HepG2 (cell line): ENCODE measurements around the gene IRF7. TPM values are rescaled to one million over a fixed set of nuclear protein-coding genes. Genes with fewer than 3 reads are reported as not detected.

Experiments used
- ARNT2 ChIP-seq: sonication (generic); formaldehyde crosslinking; IDR thresholded peaks from 2 replicates; pipeline ENCODE4 v1.8.0; 2022; ENCODE audit warnings: mild to moderate bottlenecking, low read depth, missing genetic modification reagents, moderate library complexity
- CREM ChIP-seq, 2 experiments: sonication (generic) in 1 of 2; formaldehyde crosslinking in 1 of 2; IDR thresholded peaks; 2 replicates each; pipeline versions ENCODE4 v1.4.0 to v1.6.1; 2016 to 2020; ENCODE audit warnings: antibody characterized with exemption in 1 of 2, mild to moderate bottlenecking in 1 of 2, missing genetic modification reagents in 1 of 2
- MTA1 ChIP-seq: sonication (generic); formaldehyde crosslinking; IDR thresholded peaks from 2 replicates; pipeline ENCODE4 v1.4.0; 2020; ENCODE audit warnings: missing genetic modification reagents, mild to moderate bottlenecking, borderline replicate concordance
- PAF1 ChIP-seq: IDR thresholded peaks from 2 replicates; pipeline ENCODE4 v1.6.1; 2016; ENCODE audit warnings: missing genetic modification reagents, missing compliant biosample characterization
- PPARG ChIP-seq: conservative IDR thresholded peaks from 2 replicates; pipeline ENCODE4 v1.6.1; 2016; ENCODE audit warnings: missing biosample characterization, missing genetic modification reagents
- SYNCRIP ChIP-seq: fragments of 200-400 bp; formaldehyde crosslinking; IDR thresholded peaks from 2 replicates; pipeline ENCODE4 v1.6.1; 2018; ENCODE audit warnings: mild to moderate bottlenecking, low read depth, low read length; ENCODE audit not compliant: insufficient read depth
- TRAFD1 ChIP-seq: sonication (generic); formaldehyde crosslinking; IDR thresholded peaks from 2 replicates; pipeline ENCODE4 v1.5.1; 2020; ENCODE audit warnings: missing genetic modification reagents, mild to moderate bottlenecking, borderline replicate concordance
- ZFY ChIP-seq: sonication (generic); formaldehyde crosslinking; IDR thresholded peaks from 2 replicates; pipeline ENCODE4 v1.4.0; 2020; ENCODE audit warnings: missing genetic modification reagents
- ZNF124 ChIP-seq: sonication (generic); formaldehyde crosslinking; IDR thresholded peaks from 2 replicates; pipeline ENCODE4 v1.4.0; 2020; ENCODE audit warnings: missing genetic modification reagents
- ZNF781 ChIP-seq: sonication (generic); formaldehyde crosslinking; IDR thresholded peaks from 2 replicates; pipeline ENCODE4 v1.5.1; 2020; ENCODE audit warnings: borderline replicate concordance, mild to moderate bottlenecking, missing genetic modification reagents; ENCODE audit errors: not compliant biosample characterization
- polyA plus RNA-seq, 8 experiments: library from polyadenylated mRNA; depleted of rRNA in 3 of 8; stranded (reverse) in 7 of 8; unstranded in 1 of 8; fragments of >200 nt; fragmentation: Illumina TruSeq in 4 of 8; extraction: Trizol in 4 of 8; gene quantifications; 2 replicates each; pipeline versions ENCODE4 v1.2.1 to v1.2.3, GENCODE V29; 2011 to 2016; ENCODE audit warnings: low read depth in 4 of 8, missing spikeins in 1 of 8, mixed read lengths in 1 of 8; ENCODE audit not compliant: insufficient read depth in 1 of 8
- total RNA-seq, 5 experiments: library from RNA; depleted of rRNA; stranded (reverse); fragments of >200 nt; fragmentation: Illumina TruSeq; extraction: Trizol; gene quantifications; 2 replicates each; pipeline ENCODE4 v1.2.3, GENCODE V29; 2016; ENCODE audit warnings: low read depth in 1 of 5
- TF ChIP-seq, protein P1 (sequence below): sonication (generic); formaldehyde crosslinking; IDR thresholded peaks from one replicate; pipeline ENCODE4 v1.5.1; 2020; ENCODE audit warnings: mild to moderate bottlenecking, missing genetic modification reagents; ENCODE audit errors: not compliant biosample characterization
- TF ChIP-seq, protein P2 (sequence below): IDR thresholded peaks from 2 replicates; pipeline ENCODE4 v1.4.0; 2020; ENCODE audit warnings: mild to moderate bottlenecking, missing genetic modification reagents
- TF ChIP-seq, protein P3 (sequence below): sonication (generic); formaldehyde crosslinking; IDR thresholded peaks from 2 replicates; pipeline ENCODE4 v1.4.0; 2020; ENCODE audit warnings: missing genetic modification reagents

IRF7 gene
- total and polyA plus RNA-seq, 2 of the 13 experiments (the other 11 are each of a cell fraction or from before 2014, with no cell fraction given), result not detected

- TF ChIP-seq, protein P1, sequence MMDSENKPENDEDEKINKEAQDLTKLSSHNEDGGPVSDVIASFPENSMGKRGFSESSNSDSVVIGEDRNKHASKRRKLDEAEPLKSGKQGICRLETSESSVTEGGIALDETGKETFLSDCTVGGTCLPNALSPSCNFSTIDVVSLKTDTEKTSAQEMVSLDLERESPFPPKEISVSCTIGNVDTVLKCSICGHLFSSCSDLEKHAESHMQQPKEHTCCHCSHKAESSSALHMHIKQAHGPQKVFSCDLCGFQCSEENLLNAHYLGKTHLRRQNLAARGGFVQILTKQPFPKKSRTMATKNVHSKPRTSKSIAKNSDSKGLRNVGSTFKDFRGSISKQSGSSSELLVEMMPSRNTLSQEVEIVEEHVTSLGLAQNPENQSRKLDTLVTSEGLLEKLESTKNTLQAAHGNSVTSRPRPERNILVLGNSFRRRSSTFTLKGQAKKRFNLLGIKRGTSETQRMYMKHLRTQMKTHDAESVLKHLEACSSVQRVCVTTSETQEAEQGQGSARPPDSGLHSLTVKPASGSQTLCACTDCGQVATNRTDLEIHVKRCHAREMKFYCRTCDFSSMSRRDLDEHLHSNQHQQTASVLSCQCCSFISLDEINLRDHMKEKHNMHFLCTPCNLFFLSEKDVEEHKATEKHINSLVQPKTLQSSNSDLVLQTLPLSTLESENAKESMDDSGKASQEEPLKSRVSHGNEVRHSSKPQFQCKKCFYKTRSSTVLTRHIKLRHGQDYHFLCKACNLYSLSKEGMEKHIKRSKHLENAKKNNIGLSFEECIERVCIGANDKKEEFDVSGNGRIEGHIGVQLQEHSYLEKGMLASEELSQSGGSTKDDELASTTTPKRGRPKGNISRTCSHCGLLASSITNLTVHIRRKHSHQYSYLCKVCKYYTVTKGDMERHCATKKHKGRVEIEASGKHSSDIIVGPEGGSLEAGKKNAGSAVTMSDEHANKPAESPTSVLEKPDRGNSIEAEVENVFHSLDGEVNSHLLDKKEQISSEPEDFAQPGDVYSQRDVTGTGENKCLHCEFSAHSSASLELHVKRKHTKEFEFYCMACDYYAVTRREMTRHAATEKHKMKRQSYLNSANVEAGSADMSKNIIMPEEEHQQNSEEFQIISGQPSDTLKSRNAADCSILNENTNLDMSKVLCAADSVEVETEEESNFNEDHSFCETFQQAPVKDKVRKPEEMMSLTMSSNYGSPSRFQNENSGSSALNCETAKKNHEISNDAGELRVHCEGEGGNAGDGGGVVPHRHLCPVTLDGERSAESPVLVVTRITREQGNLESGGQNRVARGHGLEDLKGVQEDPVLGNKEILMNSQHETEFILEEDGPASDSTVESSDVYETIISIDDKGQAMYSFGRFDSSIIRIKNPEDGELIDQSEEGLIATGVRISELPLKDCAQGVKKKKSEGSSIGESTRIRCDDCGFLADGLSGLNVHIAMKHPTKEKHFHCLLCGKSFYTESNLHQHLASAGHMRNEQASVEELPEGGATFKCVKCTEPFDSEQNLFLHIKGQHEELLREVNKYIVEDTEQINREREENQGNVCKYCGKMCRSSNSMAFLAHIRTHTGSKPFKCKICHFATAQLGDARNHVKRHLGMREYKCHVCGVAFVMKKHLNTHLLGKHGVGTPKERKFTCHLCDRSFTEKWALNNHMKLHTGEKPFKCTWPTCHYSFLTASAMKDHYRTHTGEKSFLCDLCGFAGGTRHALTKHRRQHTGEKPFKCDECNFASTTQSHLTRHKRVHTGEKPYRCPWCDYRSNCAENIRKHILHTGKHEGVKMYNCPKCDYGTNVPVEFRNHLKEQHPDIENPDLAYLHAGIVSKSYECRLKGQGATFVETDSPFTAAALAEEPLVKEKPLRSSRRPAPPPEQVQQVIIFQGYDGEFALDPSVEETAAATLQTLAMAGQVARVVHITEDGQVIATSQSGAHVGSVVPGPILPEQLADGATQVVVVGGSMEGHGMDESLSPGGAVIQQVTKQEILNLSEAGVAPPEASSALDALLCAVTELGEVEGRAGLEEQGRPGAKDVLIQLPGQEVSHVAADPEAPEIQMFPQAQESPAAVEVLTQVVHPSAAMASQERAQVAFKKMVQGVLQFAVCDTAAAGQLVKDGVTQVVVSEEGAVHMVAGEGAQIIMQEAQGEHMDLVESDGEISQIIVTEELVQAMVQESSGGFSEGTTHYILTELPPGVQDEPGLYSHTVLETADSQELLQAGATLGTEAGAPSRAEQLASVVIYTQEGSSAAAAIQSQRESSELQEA, result no peak
- no peak for TF ChIP-seq ARNT2
- no peak for TF ChIP-seq MTA1 (CRISPR knock-in tag)
- TF ChIP-seq, protein P2, sequence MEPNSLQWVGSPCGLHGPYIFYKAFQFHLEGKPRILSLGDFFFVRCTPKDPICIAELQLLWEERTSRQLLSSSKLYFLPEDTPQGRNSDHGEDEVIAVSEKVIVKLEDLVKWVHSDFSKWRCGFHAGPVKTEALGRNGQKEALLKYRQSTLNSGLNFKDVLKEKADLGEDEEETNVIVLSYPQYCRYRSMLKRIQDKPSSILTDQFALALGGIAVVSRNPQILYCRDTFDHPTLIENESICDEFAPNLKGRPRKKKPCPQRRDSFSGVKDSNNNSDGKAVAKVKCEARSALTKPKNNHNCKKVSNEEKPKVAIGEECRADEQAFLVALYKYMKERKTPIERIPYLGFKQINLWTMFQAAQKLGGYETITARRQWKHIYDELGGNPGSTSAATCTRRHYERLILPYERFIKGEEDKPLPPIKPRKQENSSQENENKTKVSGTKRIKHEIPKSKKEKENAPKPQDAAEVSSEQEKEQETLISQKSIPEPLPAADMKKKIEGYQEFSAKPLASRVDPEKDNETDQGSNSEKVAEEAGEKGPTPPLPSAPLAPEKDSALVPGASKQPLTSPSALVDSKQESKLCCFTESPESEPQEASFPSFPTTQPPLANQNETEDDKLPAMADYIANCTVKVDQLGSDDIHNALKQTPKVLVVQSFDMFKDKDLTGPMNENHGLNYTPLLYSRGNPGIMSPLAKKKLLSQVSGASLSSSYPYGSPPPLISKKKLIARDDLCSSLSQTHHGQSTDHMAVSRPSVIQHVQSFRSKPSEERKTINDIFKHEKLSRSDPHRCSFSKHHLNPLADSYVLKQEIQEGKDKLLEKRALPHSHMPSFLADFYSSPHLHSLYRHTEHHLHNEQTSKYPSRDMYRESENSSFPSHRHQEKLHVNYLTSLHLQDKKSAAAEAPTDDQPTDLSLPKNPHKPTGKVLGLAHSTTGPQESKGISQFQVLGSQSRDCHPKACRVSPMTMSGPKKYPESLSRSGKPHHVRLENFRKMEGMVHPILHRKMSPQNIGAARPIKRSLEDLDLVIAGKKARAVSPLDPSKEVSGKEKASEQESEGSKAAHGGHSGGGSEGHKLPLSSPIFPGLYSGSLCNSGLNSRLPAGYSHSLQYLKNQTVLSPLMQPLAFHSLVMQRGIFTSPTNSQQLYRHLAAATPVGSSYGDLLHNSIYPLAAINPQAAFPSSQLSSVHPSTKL, result peak; percentile 82
- no peak for TF ChIP-seq PPARG (CRISPR knock-in tag)
- peak; percentile 71; the same call in 1 of the 2 replicates for TF ChIP-seq ZNF124 (CRISPR knock-in tag)
- no peak for TF ChIP-seq PAF1
- no peak for TF ChIP-seq SYNCRIP
- 0 out of 2 replicates have a peak, but pooled peaks have one; percentile 60 for TF ChIP-seq TRAFD1
- TF ChIP-seq ZNF781, result no peak
- no peak; the same call in 1 of the 2 replicates for TF ChIP-seq ZFY (CRISPR knock-in tag)
- TF ChIP-seq CREM (IDR thresholded peaks at IDR 0.05), result peak; percentile 44
- no peak for TF ChIP-seq CREM (CRISPR knock-in tag; IDR thresholded peaks at IDR 0.05)
- TF ChIP-seq, protein P3, sequence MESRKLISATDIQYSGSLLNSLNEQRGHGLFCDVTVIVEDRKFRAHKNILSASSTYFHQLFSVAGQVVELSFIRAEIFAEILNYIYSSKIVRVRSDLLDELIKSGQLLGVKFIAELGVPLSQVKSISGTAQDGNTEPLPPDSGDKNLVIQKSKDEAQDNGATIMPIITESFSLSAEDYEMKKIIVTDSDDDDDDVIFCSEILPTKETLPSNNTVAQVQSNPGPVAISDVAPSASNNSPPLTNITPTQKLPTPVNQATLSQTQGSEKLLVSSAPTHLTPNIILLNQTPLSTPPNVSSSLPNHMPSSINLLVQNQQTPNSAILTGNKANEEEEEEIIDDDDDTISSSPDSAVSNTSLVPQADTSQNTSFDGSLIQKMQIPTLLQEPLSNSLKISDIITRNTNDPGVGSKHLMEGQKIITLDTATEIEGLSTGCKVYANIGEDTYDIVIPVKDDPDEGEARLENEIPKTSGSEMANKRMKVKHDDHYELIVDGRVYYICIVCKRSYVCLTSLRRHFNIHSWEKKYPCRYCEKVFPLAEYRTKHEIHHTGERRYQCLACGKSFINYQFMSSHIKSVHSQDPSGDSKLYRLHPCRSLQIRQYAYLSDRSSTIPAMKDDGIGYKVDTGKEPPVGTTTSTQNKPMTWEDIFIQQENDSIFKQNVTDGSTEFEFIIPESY (CRISPR knock-in tag), result 0 out of 2 replicates have a peak, but pooled peaks have one; percentile 51
Observed at GRCh38 chr11:587978-588380, 27.8 kb downstream of the IRF7 start (continued).
